ENCODE measurements around the gene ZBTB7B.
A peak's percentile ranks its signal among the peaks of the same experiment; 100 is the strongest.

ZBTB7B gene

DNA sequence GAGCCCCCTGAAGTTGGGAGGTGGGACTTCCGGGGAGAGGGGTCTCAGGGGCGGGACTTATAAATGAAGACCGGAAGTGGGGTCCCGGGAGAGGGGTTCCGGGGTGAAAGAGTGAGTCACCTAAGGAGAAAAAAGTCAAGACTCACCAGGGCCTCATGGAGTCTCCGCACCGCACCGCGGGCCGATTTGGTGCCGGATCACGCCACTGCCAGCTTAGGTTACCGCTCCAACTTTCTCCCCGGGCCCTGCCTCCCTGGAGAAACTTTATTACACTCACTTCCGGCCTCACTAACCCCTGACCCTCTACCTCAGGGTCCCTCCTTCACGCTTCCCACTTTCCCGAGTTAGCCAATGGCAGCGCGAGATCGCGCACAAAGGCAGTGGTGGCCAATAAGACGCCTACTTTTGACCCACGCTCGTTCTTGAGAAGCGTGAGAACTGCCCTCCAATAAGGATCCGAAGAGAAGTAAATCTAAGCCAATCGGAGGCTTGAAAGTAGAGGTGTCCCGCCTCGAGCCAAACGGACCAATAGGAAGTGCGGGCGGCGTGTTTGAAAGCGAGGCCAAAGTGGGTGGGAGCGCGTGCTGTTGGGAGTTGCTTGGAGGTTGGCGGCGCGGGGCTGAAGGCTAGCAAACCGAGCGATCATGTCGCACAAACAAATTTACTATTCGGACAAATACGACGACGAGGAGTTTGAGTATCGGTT is 28.3 kb upstream of the ZBTB7B start, which contains the start of gene CKS1B (continued):
- TF ChIP-seq ZNF394 (tag by site-specific recombination; IDR thresholded peaks at IDR 0.05; ENCODE audit: borderline replicate concordance): no peak; the same call in 1 of the 2 replicates
- no peak for TF ChIP-seq ZNF664 (tag by site-specific recombination; IDR thresholded peaks at IDR 0.05)
- TF ChIP-seq TCF7L2 (IDR thresholded peaks at IDR 0.05; ENCODE audit: borderline replicate concordance, low read depth, low read length): peak; percentile 98
- TF ChIP-seq ZNF248 (tag by site-specific recombination; IDR thresholded peaks at IDR 0.05): no peak
- no peak for TF ChIP-seq HOXA7 (CRISPR knock-in tag; IDR thresholded peaks at IDR 0.05; ENCODE audit: borderline replicate concordance)
- TF ChIP-seq ZNF561 (tag by site-specific recombination; IDR thresholded peaks at IDR 0.05; ENCODE audit: borderline replicate concordance): peak; percentile 72; the same call in 1 of the 2 replicates
- no peak for TF ChIP-seq ZNF624 (tag by site-specific recombination; IDR thresholded peaks at IDR 0.05)
- TF ChIP-seq, protein P1, sequence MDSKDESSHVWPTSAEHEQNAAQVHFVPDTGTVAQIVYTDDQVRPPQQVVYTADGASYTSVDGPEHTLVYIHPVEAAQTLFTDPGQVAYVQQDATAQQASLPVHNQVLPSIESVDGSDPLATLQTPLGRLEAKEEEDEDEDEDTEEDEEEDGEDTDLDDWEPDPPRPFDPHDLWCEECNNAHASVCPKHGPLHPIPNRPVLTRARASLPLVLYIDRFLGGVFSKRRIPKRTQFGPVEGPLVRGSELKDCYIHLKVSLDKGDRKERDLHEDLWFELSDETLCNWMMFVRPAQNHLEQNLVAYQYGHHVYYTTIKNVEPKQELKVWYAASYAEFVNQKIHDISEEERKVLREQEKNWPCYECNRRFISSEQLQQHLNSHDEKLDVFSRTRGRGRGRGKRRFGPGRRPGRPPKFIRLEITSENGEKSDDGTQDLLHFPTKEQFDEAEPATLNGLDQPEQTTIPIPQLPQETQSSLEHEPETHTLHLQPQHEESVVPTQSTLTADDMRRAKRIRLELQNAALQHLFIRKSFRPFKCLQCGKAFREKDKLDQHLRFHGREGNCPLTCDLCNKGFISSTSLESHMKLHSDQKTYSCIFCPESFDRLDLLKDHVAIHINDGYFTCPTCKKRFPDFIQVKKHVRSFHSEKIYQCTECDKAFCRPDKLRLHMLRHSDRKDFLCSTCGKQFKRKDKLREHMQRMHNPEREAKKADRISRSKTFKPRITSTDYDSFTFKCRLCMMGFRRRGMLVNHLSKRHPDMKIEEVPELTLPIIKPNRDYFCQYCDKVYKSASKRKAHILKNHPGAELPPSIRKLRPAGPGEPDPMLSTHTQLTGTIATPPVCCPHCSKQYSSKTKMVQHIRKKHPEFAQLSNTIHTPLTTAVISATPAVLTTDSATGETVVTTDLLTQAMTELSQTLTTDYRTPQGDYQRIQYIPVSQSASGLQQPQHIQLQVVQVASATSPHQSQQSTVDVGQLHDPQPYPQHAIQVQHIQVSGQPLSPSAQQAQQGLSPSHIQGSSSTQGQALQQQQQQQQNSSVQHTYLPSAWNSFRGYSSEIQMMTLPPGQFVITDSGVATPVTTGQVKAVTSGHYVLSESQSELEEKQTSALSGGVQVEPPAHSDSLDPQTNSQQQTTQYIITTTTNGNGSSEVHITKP (tag by site-specific recombination; IDR thresholded peaks at IDR 0.05): peak; percentile 13; the same call in 1 of the 2 replicates
- TF ChIP-seq, protein P2, sequence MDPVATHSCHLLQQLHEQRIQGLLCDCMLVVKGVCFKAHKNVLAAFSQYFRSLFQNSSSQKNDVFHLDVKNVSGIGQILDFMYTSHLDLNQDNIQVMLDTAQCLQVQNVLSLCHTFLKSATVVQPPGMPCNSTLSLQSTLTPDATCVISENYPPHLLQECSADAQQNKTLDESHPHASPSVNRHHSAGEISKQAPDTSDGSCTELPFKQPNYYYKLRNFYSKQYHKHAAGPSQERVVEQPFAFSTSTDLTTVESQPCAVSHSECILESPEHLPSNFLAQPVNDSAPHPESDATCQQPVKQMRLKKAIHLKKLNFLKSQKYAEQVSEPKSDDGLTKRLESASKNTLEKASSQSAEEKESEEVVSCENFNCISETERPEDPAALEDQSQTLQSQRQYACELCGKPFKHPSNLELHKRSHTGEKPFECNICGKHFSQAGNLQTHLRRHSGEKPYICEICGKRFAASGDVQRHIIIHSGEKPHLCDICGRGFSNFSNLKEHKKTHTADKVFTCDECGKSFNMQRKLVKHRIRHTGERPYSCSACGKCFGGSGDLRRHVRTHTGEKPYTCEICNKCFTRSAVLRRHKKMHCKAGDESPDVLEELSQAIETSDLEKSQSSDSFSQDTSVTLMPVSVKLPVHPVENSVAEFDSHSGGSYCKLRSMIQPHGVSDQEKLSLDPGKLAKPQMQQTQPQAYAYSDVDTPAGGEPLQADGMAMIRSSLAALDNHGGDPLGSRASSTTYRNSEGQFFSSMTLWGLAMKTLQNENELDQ (tag by site-specific recombination; IDR thresholded peaks at IDR 0.05; ENCODE audit: low read depth): no peak
- TF ChIP-seq, protein P3, sequence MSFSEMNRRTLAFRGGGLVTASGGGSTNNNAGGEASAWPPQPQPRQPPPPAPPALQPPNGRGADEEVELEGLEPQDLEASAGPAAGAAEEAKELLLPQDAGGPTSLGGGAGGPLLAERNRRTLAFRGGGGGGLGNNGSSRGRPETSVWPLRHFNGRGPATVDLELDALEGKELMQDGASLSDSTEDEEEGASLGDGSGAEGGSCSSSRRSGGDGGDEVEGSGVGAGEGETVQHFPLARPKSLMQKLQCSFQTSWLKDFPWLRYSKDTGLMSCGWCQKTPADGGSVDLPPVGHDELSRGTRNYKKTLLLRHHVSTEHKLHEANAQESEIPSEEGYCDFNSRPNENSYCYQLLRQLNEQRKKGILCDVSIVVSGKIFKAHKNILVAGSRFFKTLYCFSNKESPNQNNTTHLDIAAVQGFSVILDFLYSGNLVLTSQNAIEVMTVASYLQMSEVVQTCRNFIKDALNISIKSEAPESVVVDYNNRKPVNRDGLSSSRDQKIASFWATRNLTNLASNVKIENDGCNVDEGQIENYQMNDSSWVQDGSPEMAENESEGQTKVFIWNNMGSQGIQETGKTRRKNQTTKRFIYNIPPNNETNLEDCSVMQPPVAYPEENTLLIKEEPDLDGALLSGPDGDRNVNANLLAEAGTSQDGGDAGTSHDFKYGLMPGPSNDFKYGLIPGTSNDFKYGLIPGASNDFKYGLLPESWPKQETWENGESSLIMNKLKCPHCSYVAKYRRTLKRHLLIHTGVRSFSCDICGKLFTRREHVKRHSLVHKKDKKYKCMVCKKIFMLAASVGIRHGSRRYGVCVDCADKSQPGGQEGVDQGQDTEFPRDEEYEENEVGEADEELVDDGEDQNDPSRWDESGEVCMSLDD (tag by site-specific recombination; IDR thresholded peaks at IDR 0.05): peak; percentile 97
- TF ChIP-seq ZNF433 (tag by site-specific recombination; IDR thresholded peaks at IDR 0.05; ENCODE audit: low read depth): no peak
- TF ChIP-seq ZNF549 (tag by site-specific recombination; IDR thresholded peaks at IDR 0.05): no peak
- TF ChIP-seq ZNF211 (tag by site-specific recombination; IDR thresholded peaks at IDR 0.05; ENCODE audit: low read depth): no peak
- TF ChIP-seq, protein P4, sequence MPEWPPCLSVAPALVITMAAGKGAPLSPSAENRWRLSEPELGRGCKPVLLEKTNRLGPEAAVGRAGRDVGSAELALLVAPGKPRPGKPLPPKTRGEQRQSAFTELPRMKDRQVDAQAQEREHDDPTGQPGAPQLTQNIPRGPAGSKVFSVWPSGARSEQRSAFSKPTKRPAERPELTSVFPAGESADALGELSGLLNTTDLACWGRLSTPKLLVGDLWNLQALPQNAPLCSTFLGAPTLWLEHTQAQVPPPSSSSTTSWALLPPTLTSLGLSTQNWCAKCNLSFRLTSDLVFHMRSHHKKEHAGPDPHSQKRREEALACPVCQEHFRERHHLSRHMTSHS (tag by site-specific recombination; IDR thresholded peaks at IDR 0.05): no peak
- TF ChIP-seq ZFP37 (tag by site-specific recombination; IDR thresholded peaks at IDR 0.05): no peak
- TF ChIP-seq ZNF701 (tag by site-specific recombination; IDR thresholded peaks at IDR 0.05): no peak
- TF ChIP-seq ZNF157 (tag by site-specific recombination; IDR thresholded peaks at IDR 0.05): no peak
- no peak for TF ChIP-seq ZNF155 (tag by site-specific recombination; IDR thresholded peaks at IDR 0.05)
- no peak for TF ChIP-seq ZNF292 (tag by site-specific recombination; IDR thresholded peaks at IDR 0.05; ENCODE audit: borderline replicate concordance, low read depth)
- no peak for TF ChIP-seq ZNF169 (tag by site-specific recombination; IDR thresholded peaks at IDR 0.05)
- no peak for TF ChIP-seq KLF1 (tag by site-specific recombination; IDR thresholded peaks at IDR 0.05)
- TF ChIP-seq, protein P5, sequence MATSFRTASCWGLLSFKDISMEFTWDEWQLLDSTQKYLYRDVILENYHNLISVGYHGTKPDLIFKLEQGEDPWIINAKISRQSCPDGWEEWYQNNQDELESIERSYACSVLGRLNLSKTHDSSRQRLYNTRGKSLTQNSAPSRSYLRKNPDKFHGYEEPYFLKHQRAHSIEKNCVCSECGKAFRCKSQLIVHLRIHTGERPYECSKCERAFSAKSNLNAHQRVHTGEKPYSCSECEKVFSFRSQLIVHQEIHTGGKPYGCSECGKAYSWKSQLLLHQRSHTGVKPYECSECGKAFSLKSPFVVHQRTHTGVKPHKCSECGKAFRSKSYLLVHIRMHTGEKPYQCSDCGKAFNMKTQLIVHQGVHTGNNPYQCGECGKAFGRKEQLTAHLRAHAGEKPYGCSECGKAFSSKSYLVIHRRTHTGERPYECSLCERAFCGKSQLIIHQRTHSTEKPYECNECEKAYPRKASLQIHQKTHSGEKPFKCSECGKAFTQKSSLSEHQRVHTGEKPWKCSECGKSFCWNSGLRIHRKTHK (tag by site-specific recombination; IDR thresholded peaks at IDR 0.05): no peak
- TF ChIP-seq ZNF112 (tag by site-specific recombination; IDR thresholded peaks at IDR 0.05): no peak
- peak; percentile 84 for TF ChIP-seq ZNF423 (tag by site-specific recombination; IDR thresholded peaks at IDR 0.05)
- peak; percentile 99 for TF ChIP-seq ZBTB20 (tag by site-specific recombination; IDR thresholded peaks at IDR 0.05)
- TF ChIP-seq ZNF626 (tag by site-specific recombination; IDR thresholded peaks at IDR 0.05): no peak
- no peak for TF ChIP-seq GLI4 (tag by site-specific recombination; IDR thresholded peaks at IDR 0.05)

All from HEK293 (cell line).